ENCODE measurements around the gene DMC1.

The DMC1 gene

GRCh38 chr22:38523479-38523878 is 46.5 kb downstream of the DMC1 start:
- no peak for TF ChIP-seq GATA2 (IDR thresholded peaks at IDR 0.05; ENCODE audit: low read depth, low read length)
- TF ChIP-seq GATA3 (IDR thresholded peaks at IDR 0.05; ENCODE audit: low read depth, low read length): no peak

- TF ChIP-seq GATA2 (IDR thresholded peaks at IDR 0.05; ENCODE audit: low read depth, low read length) (no peak), GATA3 (IDR thresholded peaks at IDR 0.05; ENCODE audit: low read depth, low read length) (no peak)
Measured at GRCh38 chr22:38523029-38523428, 47.0 kb downstream of the DMC1 start.

- TF ChIP-seq GATA3 (IDR thresholded peaks at IDR 0.05; ENCODE audit: low read depth, low read length) (no peak), GATA2 (IDR thresholded peaks at IDR 0.05; ENCODE audit: low read depth, low read length) (no peak)
Measured at GRCh38 chr22:38519453-38520250, 50.3 kb downstream of the DMC1 start.

DNA sequence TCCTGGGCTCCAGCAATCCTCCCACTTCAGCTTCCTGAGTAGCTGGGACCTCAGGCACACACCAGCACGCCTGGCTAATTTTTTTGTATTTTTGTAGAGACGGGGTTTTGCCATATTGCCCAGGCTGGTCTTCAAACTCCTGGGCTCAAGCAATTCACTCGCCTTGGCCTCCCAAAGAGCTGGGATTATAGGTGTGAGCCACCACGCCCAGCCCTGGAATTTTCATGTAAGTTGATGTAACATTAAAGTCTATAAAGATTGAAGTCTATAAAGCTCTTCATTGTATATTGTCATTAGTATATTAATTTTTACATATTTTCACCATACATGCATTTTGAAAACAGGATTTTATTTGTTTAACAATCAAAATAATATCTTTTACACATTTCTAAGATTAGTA is 51.4 kb downstream of the DMC1 start:
- no peak for TF ChIP-seq GATA3 (IDR thresholded peaks at IDR 0.05; ENCODE audit: low read depth, low read length)

DNA sequence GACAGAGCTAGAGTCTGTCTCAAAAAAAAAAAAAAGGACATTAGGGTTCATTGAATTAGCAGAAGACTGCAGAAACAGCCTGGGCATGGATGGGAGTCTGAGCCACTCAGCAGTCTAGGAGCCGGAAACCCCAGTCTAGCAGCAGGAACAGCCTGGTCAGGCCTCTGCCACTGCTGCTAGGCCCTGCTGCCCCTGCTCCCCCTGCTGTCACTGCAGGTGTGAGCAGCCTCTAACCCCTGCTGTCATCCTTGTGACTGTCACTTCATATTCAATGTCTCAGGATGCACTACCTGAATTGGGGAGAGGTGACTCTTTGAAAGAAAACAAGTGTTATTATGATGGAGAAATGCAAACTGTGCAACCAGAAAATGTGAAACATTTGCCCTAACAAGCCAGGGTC is 56.9 kb downstream of the DMC1 start:
- TF ChIP-seq GATA2 (IDR thresholded peaks at IDR 0.05; ENCODE audit: low read depth, low read length) (no peak), GATA3 (IDR thresholded peaks at IDR 0.05; ENCODE audit: low read depth, low read length) (no peak)

DNA sequence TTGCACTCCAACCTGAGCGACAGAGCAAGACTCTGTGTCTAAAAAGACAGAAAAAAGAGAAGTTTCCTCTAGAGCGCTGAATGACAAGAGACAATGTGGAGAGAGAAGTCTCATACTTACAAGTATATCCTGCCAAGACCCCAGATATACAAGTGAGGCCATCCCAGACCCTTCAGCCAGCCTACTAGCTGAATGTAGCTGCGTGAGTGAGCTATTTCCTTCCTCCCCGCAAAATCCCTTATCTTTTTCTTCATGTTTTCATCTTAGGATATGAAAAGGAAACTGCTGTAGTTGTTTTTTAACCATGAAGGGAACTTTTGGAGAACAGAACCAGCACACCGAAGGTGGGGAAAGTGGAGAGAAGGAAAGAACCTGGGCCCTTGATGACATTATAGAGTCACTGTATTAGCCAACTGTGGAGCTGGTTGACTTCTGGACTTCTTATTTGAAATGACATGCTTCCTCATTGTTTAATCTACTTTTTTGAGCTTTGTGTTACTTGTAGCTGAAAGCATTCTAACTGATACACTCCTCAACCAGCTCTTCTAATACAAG is 59.5 kb downstream of the DMC1 start:
- TF ChIP-seq GATA3 (IDR thresholded peaks at IDR 0.05; ENCODE audit: low read depth, low read length) (no peak), GATA2 (IDR thresholded peaks at IDR 0.05; ENCODE audit: low read depth, low read length) (no peak)

- TF ChIP-seq GATA3 (IDR thresholded peaks at IDR 0.05; ENCODE audit: low read depth, low read length): no peak
- TF ChIP-seq GATA2 (IDR thresholded peaks at IDR 0.05; ENCODE audit: low read depth, low read length): peak; percentile 65
Measured at GRCh38 chr22:38506118-38506962, 63.6 kb downstream of the DMC1 start, which contains the start of gene DDX17. Gene DDX17, minus strand, starts transcription at chr22:38506311.

GRCh38 chr22:38505541-38506117 is 64.4 kb downstream of the DMC1 start:
- no peak for TF ChIP-seq GATA3 (IDR thresholded peaks at IDR 0.05; ENCODE audit: low read depth, low read length)
- TF ChIP-seq GATA2 (IDR thresholded peaks at IDR 0.05; ENCODE audit: low read depth, low read length): no peak

DNA sequence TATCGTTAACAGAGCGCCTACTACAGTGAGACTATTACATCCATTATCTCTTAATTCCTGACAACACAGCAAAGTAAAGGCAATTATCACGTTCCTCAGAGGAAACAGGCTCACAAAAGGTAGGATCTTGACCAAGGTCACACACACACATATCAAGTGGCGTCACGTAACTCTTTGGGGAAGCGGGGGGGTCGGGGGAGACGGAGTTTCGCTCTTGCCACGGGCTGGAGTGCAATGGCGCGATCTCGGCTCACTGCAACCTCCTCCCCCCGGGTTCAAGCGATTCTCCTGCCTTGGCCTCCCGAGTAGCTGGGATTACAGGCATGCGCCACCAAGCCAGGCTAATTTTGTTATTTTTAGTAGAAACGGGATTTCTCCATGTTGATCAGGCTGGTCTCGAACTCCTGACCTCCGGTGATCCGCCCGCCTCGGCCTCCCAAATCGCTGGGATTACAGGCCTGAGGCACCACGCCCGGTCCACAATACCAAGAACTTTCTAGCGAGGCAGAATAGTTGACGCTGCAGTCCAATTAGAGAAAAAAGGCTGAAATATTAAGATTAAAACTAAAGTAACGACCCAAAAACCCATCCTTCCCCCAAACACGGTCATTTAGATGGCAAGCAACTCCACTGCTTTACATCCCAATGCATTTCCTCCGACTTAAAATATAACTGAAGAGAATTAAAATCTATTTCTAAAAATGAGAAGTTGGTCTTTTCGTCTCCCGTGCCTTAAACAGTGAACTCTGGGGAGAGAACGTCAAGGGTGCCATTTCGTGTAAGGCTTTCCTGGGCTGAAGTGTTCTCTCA is 65.0 kb downstream of the DMC1 start:
- no peak for TF ChIP-seq GATA3 (IDR thresholded peaks at IDR 0.05; ENCODE audit: low read depth, low read length)
- no peak for TF ChIP-seq GATA2 (IDR thresholded peaks at IDR 0.05; ENCODE audit: low read depth, low read length)

DNA sequence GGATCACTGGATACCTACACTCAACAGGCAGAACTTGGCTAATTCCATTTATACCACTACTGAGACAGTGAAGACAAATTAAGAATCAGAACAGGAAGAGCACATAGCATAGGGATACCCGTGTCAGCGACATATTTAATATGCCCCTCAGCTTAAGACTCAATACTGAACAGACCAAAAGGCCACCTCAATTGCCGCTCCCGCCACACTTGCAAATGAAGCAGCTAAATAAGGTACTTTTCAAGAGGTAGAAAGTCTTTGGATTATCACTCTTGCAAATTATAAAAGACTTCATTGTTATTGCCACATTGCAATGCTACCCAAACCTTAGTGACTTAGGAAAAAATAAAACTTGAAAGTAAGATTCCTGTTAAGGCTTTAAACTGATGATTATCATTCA is 67.0 kb downstream of the DMC1 start:
- no peak for TF ChIP-seq GATA2 (IDR thresholded peaks at IDR 0.05; ENCODE audit: low read depth, low read length)
- TF ChIP-seq GATA3 (IDR thresholded peaks at IDR 0.05; ENCODE audit: low read depth, low read length): no peak

DNA sequence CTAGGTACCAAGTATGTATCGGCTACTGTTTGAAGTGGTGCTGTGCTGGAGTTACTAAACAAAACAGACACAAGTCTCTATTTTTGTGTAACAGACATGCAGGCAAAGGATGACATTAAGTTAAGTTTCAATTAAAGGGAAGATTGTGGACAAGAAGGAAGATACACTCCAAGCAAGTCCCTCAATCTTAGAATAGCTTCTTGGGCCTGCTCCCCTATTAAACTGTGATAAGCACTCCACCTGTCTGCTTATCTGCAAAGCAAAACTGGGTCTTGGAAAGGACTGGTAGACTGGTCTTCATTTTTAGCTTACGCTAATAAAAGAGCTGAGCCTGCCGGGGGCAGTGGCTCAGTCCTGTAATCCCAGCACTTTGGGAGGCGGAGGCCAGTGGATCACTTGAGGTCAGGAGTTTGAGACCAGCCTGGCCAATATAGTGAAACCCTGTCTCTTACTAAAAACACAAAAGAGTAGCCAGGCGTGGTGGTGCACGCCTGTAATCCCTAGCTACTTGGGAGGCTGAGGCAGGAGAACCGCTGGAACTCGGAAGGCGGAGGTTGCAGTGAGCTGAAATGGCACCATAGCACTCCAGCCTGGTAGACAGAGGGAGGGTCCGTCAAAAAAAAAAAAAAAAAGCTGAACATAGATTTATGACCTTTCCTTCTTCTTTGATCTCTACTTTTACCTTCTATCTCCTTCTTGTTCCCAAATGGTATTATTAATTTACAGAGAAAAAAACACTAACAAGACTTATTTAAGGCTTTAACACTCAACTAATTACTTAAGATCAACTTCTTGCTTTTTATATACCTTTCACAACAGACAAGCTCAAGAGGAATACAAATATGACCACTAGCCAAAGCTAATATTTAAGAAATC is 67.9 kb downstream of the DMC1 start:
- TF ChIP-seq GATA3 (IDR thresholded peaks at IDR 0.05; ENCODE audit: low read depth, low read length) (no peak), GATA2 (IDR thresholded peaks at IDR 0.05; ENCODE audit: low read depth, low read length) (no peak)

DNA sequence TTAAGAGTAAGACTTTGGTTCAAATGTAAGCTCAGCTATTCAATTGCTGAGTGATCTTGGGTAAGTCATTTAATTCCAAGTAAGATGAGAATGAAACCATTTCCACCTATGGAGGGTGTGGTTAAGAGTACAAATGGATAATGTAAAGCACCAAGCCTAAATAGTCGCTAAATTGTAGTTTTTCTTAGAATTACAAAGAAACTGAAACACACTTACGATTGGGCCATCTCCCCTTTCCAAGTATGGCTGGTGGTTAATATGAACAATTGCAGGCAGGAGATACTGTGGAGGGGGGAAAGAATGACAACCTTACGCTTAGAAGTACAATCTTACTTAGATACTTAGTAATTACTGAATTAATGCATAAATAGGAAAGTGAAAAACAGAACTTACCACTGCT is 72.1 kb downstream of the DMC1 start:
- TF ChIP-seq GATA3 (IDR thresholded peaks at IDR 0.05; ENCODE audit: low read depth, low read length): no peak
- no peak for TF ChIP-seq GATA2 (IDR thresholded peaks at IDR 0.05; ENCODE audit: low read depth, low read length)

DNA sequence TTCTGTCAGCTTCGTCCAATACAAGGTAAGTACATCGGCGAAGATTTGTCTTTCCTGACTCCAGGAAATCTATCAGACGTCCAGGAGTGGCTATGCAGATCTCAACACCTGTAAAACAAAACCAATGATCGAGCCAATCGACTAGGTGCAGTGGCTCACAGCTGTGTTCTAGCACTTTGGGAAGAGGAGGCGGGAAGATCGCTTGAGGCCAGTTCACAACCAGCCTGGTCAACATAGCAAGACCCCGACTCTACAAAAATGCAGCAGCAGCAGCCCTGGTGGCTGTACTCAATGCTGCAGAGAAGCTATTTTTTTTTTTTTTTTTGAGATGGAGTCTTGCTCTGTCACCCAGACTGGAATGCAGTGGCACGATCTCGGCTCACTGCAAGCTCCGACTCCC is 75.0 kb downstream of the DMC1 start:
- TF ChIP-seq GATA2 (IDR thresholded peaks at IDR 0.05; ENCODE audit: low read depth, low read length): no peak
- no peak for TF ChIP-seq GATA3 (IDR thresholded peaks at IDR 0.05; ENCODE audit: low read depth, low read length)
